AG04450 (cell line): ENCODE results near the gene ZNF346. TPM values are rescaled to one million over a fixed set of nuclear protein-coding genes. Genes with fewer than 3 reads are reported as not detected.

Experiments
- CTCF ChIA-PET: fragments of 300-600, 350-600 bp; formaldehyde crosslinking; extraction: SDS; loops from one replicate; lab custom pipeline; 2022; ENCODE audit warnings: antibody characterized with exemption, inconsistent platforms; lab: Charles Lee
- POLR2A ChIA-PET: fragments of 350-600 bp; formaldehyde crosslinking; extraction: SDS; loops from one replicate; lab custom pipeline; 2021; ENCODE audit warnings: antibody characterized with exemption, inconsistent platforms; lab: Yijun Ruan, JAX
- DNase-seq: peaks from one replicate; pipeline ENCODE4 v3.0.0-alpha.2; 2011; ENCODE audit warnings: low read depth, low spot score
- H3K27ac ChIP-seq: one replicate; pipeline ENCODE4 v1.5.1; 2012; ENCODE audit warnings: low read depth, low read length, control low read depth
- H3K27me3 ChIP-seq: one replicate; pipeline ENCODE4 v1.6.0; 2012; ENCODE audit warnings: low read length; ENCODE audit not compliant: control insufficient read depth, insufficient read depth
- H3K4me3 ChIP-seq: 2 replicates; pipeline ENCODE4 v1.5.1; 2011; ENCODE audit warnings: mild to moderate bottlenecking, low read depth, low read length, control low read depth
- H3K9me3 ChIP-seq: 2 replicates; pipeline ENCODE4 v1.5.1; 2012; ENCODE audit warnings: low read length; ENCODE audit not compliant: control insufficient read depth, insufficient read depth
- polyA plus RNA-seq: library from polyadenylated mRNA; depleted of rRNA; stranded (reverse); fragments of >200 nt; gene quantifications from 2 replicates; pipeline ENCODE4 v1.2.3, GENCODE V29; 2011
- TF ChIP-seq, protein P1 (sequence below): IDR thresholded peaks from 2 replicates; pipeline ENCODE4 v1.5.1; 2011; ENCODE audit warnings: low read depth, low read length, control low read depth, inconsistent platforms

Gene ZNF346
- polyA plus RNA-seq, 1 experiment = 15.0 TPM

- H3K27me3 ChIP-seq = no peaks in the 10 kb centered on the region
- no peak for DNase-seq
- ChIA-PET CTCF (interaction anchor here (0.6 to 1.9 kb wide), 2 partner anchors 36 to 255 kb away, joined by 4 to 7 read pairs; no protein-coding TSS in a partner anchor), POLR2A (no interaction called here)
- peaks cover 2% of the 10 kb centered on the region; the same call in 1 of the 2 replicates for H3K9me3 ChIP-seq
- TF ChIP-seq, protein P1, sequence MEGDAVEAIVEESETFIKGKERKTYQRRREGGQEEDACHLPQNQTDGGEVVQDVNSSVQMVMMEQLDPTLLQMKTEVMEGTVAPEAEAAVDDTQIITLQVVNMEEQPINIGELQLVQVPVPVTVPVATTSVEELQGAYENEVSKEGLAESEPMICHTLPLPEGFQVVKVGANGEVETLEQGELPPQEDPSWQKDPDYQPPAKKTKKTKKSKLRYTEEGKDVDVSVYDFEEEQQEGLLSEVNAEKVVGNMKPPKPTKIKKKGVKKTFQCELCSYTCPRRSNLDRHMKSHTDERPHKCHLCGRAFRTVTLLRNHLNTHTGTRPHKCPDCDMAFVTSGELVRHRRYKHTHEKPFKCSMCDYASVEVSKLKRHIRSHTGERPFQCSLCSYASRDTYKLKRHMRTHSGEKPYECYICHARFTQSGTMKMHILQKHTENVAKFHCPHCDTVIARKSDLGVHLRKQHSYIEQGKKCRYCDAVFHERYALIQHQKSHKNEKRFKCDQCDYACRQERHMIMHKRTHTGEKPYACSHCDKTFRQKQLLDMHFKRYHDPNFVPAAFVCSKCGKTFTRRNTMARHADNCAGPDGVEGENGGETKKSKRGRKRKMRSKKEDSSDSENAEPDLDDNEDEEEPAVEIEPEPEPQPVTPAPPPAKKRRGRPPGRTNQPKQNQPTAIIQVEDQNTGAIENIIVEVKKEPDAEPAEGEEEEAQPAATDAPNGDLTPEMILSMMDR = no peak
- no peak overlapping the region for H3K27ac ChIP-seq
- H3K4me3 ChIP-seq = no peak overlapping the region
Observed at GRCh38 chr5:177035976-177036375, 13.5 kb downstream of the ZNF346 start.

DNA sequence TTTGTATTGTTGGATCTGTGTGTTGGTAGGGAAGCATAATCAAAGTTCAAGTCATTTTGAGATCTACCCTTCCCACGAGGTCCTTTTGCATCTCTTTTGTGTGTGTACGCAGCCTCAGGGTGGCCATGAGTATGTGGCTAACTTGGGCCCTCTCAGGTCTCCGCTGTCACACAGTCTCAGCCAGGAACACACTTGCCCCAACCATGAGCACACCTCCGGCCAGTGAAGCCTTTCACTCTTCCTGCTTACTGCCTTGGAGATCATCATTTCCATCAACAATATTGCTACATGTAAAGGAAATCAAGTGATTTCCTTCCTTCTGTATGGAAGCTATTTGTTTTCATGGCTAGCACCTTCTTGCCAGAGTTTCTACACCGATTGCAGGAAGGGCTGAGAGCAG is 13.9 kb downstream of the ZNF346 start:
- ChIA-PET POLR2A (no interaction called here), CTCF (interaction anchor here (1.9 kb wide), 1 partner anchor 35 kb away, joined by 7 read pairs; no protein-coding TSS in a partner anchor)

GRCh38 chr5:177036921-177037320 is 14.4 kb downstream of the ZNF346 start:
- no peaks in the 10 kb centered on the region for H3K9me3 ChIP-seq
- POLR2A ChIA-PET = no interaction called here
- no peak for DNase-seq
- H3K4me3 ChIP-seq = no peak overlapping the region
- H3K27ac ChIP-seq = no peak overlapping the region
- TF ChIP-seq, protein P1 = no peak
- CTCF ChIA-PET = interaction anchor here (1.9 kb wide), 1 partner anchor 35 kb away, joined by 7 read pairs; no protein-coding TSS in a partner anchor
- no peaks in the 10 kb centered on the region for H3K27me3 ChIP-seq

More for the DNA sequence above, 13.9 kb downstream of the ZNF346 start:
- no peaks in the 10 kb centered on the region for H3K27me3 ChIP-seq
- no peak overlapping the region for H3K27ac ChIP-seq
- H3K9me3 ChIP-seq = no peaks in the 10 kb centered on the region
- no peak overlapping the region for H3K4me3 ChIP-seq
- TF ChIP-seq, protein P1 = no peak
- DNase-seq = no peak

GRCh38 chr5:177040814-177041420 is 18.4 kb downstream of the ZNF346 start:
- Histone ChIP-seq H3K9me3 (no peaks in the 10 kb centered on the region), H3K4me3 (no peak overlapping the region), H3K27ac (no peak overlapping the region), H3K27me3 (no peaks in the 10 kb centered on the region)
- TF ChIP-seq, protein P1 = no peak
- ChIA-PET CTCF (interaction anchor here (1.3 kb wide), 1 partner anchor 19 kb away, joined by 3 read pairs; no protein-coding TSS in a partner anchor), POLR2A (no interaction called here)
- DNase-seq = no peak

DNA sequence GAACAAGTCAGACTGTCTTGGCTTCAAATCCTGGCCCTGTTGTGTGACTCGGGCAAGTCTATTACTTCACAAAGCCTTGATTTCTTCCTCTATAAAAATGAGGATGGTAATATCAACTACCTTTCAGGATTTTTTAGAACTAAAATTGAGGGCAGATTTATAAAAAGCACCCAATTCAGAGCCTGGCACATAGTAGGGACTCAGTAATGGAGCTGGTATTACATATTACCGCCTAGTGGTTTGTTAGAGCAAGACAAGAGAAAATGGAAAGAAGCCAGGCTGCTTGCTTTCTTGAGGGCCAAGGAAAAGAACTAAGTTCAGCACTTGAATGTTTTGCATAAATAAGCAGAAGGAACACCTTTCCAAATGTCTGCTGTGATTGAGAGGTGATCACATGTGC is 19.4 kb downstream of the ZNF346 start:
- POLR2A ChIA-PET = no interaction called here
- no peak overlapping the region for H3K27ac ChIP-seq
- TF ChIP-seq, protein P1 = no peak
- no peaks in the 10 kb centered on the region for H3K9me3 ChIP-seq
- no peaks in the 10 kb centered on the region for H3K27me3 ChIP-seq
- CTCF ChIA-PET = interaction anchor here (0.8 kb wide), 1 partner anchor 30 kb away, joined by 3 read pairs; no protein-coding TSS in a partner anchor
- H3K4me3 ChIP-seq = no peak overlapping the region
- no peak for DNase-seq
